NCI-H1105 (cell line): ENCODE measurements around the gene NEK3.
"Not testable (repeated sequence)": the region's sequence is repeated elsewhere in the genome, so short reads cannot be mapped to it uniquely, and the experiment has no call there.

ENCODE experiments used
- DNase-seq: peaks from one replicate; lab custom pipeline; 2025; lab: John Stamatoyannopoulos, UW

Gene NEK3

DNA sequence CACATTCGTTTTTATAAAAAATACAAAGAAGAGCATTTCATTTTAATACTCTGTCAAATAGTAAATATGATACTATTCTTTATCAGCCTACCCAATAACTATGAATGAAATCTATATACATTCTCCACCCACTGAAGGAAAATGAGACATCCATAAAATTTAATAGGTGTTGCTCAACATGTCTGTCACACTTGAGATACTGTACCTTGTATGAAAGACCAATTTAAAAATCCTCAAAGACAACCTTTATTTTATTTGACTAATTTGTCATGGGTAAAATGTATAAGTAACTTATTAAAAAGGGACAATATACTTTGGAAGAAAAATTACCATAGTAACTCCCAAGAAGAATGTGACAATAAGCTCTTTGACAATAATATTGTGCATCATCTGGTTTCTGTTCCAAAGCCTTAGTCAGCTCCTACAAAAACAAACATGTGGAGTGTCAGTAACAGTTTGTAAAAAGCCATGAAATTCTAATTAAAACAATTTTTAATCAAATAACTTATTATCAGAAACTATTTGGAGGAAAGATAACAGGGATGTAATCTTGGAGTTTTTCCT, 11.5 kb upstream of the NEK3 start:
- not testable (repeated sequence) for DNase-seq

DNA sequence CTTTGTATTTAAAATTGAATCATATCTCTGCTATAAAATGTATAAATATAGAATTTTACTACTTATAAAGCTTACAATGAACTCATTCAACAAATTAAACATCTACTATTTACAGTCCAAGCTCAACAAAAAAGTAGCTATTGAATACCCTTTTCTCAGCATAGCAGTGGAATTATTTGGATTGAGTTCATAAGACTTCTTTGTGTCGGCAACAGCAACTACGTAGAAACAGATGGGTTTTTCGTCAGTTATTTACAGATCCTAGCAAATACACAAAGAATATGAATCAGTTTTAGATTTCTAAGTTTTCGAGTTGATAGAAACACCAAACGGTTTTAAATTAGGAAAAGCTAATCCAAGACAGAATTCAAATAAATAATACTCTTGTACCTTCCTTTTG, 10.4 kb upstream of the NEK3 start:
- DNase-seq, result no peak

DNA sequence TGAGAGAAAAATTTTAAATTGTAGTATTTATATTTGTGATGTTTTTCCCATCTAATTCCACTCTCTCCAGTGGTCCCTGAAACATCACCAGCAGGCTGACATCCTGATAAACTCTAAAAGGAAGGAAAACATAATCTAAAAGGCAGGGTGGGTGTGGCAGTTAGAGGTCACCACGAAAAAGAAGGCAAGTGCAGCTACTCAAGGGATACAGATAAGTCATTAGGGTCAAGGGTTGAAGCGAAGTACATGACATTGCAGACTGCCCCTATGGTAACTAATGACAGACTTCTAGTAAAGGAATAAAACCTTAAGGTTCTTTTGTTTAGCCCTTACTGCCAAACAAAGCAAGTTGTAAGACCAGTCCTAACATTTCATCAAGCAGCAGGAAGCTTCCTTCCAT, 6.0 kb upstream of the NEK3 start:
- no peak for DNase-seq

DNA sequence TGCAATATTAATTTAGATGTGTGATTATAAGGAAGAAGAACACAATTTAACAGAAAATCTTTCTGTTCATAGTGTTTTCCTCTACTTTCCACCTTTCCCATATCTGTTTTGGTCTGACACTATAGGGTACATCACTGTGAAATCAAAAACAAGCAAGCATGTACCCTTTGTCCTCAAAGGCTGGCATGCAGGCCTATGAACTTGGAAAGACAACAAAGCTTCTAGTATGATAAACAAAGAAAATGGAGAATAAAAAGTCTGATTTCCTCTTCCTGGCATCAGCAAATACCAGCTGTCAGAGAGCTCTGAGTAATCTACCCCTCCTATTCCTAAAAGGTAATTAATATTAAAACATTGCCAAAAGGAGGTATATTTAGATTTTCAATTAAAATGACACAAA, 5.6 kb upstream of the NEK3 start:
- no peak for DNase-seq

DNA sequence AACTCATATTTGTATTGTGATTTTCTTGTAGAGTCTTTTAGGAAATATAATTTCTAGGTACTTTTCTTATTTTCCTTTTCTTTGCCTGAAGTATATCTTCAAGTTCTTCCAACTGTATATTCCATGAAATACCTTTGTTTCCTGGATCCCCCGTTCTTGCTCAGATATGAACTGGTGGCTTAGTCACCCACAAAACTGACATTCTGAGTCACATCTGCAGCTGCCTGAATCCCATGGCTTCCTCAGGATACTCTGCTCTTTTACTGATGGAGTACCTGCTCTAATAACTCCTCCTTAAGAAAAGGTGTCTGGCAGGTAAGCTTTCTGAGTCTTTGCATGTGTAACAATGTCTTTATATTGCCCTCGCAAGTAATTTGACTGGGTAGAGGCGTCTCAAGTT, 4.5 kb upstream of the NEK3 start:
- not testable (repeated sequence) for DNase-seq

DNA sequence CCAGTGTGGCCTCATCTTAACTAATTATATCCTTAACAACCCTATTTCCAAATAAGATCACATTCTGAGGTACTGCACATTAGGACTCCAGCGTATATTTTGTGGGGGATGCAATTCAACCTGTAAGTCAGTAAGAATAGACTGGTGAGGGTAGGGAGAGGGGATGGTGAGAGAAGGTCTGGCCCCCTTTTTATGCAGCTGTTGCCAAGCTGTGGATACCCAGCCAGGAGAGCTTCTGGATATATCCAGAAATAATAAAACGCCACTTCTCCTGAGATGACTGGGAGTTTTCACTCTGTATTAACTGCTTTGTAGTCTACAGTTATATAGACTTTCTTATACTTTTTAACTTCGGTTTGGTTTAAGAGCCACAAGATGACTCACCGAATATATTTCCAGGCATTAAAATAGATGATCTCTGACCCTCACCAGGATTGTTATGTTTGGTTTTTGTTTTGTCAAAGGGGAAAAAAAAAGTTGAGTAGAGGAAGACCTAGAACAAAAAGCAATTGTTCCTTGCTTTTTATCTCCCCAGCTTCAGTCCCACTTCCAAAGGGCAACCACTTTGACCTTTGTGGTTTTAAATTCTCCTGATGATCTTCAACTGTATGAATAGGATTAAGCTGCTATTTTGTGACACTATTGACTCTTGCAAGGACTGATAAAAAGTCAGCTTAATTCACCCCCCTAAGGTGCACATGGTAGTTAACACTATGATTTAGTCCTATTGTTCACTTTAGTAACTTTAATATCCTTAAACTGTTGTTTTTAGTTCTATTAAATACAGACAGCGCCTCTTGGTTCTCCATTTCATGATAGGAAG, 3.1 kb upstream of the NEK3 start:
- no peak for DNase-seq

DNA sequence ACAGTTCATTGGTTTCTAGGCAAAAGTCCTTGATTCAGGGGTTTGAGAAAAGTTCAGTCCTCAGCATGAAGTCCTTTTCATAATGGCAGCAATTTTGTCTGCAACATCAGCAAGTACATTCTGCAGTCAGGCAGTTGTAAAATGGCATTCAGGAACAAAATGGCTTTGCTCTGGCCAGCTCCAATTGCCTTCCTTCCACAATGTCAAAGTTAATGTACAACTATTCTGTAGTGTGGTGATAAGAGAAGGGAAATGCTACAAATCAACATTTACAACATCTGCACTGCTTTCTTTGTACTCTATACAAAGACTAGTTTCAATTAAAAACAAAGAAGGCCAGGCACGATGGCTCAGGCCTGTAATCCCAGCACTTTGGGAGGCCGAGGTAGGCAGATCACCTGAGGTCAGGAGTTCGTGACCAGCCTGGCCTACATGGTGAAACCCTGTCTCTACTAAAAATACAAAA, 1.8 kb upstream of the NEK3 start:
- no peak for DNase-seq

DNA sequence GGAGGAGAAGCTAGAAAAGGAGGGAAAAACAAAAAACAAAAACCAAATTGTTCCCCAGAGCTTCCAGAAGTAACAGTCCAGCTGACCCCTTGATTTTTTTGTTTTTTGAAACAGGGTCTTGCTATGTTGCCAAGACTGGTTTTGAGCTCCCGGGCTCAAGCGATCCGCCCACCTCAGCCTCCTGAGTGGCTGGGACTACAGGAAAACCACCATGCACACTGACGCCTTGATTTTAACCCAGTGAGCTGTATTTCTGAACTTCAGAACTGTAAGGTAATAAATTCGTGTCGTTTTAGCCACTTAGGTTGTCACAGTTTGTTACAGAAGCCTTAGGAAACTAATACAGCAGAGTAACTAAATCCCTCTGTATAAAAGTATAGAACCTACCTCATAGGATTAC, 1.1 kb upstream of the NEK3 start:
- DNase-seq, result no peak

DNA sequence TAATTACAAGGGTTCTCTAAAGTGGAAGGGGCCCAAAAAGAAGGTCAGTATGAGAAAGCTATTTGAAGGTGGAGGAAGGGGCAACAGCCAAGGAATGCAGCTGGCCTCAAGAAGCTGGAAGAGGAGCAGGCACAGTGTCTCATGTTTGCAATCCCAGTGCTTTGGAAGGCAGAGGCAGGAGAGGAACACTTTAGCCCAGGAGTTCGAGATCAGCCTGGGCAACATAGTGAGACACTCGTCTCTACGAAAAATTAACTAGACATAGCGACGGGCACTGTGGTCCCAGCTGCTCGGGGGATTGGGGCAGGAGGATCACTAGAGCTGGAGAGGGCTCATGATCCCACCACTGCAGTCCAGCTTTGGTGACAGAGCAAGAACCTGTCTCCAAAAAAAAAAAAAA, 656 bp upstream of the NEK3 start:
- DNase-seq, result no peak

DNA sequence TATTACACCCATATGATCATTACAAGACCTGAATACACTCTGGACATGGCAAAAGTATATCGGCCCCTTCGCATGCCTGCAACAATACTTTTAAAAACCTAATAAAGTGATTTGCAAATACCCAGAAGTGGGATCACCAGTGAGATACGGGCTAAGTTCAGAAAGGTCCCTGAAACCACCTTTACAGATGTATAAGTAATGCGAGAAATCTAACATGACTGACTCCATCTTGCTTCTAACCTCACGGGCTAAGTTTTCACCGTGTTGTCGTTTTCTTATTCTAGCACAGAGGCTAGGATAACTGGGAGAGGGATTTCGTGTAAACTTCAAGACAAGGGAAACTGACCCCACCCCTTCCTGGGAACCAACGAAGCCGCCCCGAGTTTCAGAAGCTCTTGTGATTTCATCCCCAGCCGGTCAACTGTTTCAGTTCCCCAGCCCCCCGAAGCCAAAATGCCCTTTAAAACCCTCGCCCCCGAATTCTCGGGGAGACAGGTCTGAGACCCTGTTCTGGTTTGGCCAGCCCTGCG, 703 bp downstream of the NEK3 start:
- DNase-seq, result no peak

DNA sequence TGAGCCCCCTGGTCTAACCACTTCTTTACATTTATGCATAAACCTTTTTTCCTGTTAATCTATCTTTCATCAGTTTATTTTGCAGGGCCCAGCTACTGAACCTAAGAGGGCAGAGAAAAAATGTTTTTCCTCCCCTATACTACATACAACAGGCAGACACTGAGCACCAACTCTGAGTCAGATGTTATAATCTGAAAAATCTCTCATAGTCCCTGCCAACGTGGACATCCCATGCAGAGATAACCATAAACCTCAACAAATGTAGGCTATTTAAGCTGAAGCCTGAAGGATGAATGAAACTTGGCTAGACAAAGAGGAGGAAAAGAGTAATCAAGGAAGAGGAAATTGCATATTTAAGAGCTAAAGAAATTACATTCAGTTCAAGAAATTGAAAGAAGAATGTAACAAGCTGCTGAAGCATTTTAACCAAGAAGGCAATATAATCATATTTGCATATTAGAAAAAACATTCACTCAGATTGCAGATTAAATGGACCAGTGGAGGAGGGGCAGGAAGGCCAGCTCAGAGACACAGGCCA, 2.6 kb downstream of the NEK3 start:
- no peak for DNase-seq

DNA sequence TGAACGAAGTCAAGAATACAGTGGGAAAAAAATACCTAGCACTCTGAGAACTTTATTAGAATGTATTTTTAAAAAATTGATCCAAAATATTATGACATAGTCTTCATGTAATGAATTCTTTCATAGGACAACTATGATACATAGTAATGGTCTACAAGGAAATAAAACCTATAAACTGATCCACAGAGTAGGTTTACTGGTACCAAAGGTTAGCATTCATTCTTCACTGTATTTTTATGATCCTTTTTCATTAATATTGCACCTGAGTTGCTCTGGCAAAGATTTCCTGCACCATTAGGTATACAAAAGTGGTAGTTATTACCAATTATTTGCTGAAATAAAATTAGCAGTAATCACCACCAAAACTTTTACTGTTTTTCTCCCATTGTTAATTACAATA, 4.2 kb downstream of the NEK3 start:
- DNase-seq, result no peak

DNA sequence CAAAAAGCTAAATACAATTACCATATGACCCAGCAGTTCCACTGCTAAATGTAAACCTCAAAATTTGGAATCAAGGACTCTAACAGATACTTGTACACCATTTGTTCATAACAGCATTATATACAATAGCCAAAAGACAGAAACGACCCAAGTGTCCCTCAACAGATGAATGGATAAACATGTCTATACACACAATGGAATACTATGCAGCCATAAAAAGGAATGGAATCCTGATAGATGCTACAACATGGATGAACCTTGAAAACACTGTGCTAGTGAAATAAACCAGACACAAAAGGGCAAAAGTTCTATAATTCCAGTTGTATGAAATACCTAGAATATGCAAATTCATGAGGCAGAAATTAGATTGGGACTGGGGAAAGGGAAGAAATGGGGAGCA, 12.2 kb downstream of the NEK3 start:
- no peak for DNase-seq

DNA sequence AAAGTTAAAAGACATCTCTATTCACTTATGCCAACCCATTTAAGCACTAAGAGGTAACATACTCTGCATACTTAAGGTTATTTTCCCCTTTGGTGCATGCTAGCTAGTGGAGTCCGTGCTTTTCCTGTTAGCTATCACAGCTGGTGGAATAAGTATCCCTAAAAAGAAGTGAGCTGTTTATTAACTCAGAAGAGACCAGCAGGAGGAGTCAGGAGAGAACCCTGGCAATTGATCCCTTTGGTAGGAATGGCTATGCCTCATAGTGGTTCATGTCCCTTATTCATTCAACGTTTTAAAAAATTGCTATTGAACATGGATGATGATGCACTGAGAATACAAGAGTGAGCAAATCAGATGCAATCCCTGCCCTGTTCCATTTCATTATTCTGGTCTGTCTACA, 18.1 kb downstream of the NEK3 start:
- no peak for DNase-seq

DNA sequence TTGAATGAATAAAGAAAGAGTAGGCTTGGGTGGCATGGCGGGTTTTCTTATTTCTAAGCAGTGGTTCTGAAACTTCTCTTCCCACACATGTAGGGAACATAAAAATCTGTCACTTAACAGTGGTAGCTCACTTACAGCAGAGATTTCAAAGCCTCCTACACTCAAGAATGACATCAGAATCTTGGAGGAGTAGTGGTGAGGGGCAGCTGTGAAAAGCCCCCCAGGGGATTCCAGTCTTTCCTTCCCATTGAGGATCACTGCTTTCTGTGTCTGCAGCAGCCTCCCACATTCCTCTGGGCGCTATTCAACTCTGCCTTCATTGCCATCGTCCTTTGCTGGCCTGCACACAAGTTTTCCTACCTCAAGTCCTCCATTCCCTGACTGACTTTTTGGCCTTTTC, 21.9 kb downstream of the NEK3 start:
- no peak for DNase-seq

DNA sequence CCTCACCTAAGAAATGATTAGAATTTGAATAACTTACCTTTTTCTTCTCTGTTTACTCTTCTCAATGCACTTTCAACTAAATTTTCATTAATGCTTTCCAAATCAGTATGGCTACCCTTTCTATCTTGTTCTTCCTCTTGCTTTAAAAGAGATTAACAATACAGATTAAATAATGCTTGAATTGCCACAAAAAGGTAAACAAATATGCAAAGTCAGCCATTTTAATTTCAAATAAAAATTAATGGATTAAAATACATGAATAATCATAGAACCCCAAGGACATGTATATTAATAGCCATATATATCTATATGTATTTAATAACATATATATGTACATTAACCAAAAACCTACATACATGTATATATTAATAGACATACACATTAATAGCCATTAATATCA, 22.6 kb downstream of the NEK3 start:
- no peak for DNase-seq

DNA sequence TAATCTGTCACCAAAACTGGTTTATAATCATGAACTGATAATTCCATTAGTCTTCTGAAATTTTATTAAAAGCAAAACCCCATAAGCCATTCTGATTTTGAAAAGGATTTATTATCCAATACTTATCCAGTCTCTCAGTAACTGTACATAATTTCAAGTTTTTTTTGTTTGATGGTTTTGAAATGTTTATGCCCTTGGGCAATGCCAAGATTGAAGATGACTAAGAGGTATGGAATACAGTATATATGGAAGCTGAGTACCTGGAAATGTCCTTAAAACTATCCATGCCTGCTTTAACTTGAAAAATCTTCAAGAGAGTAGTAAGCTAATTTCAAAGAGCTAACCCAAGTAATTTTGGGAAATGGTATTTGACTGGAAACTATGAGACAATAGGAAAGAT, 28.8 kb downstream of the NEK3 start:
- DNase-seq, result no peak

DNA sequence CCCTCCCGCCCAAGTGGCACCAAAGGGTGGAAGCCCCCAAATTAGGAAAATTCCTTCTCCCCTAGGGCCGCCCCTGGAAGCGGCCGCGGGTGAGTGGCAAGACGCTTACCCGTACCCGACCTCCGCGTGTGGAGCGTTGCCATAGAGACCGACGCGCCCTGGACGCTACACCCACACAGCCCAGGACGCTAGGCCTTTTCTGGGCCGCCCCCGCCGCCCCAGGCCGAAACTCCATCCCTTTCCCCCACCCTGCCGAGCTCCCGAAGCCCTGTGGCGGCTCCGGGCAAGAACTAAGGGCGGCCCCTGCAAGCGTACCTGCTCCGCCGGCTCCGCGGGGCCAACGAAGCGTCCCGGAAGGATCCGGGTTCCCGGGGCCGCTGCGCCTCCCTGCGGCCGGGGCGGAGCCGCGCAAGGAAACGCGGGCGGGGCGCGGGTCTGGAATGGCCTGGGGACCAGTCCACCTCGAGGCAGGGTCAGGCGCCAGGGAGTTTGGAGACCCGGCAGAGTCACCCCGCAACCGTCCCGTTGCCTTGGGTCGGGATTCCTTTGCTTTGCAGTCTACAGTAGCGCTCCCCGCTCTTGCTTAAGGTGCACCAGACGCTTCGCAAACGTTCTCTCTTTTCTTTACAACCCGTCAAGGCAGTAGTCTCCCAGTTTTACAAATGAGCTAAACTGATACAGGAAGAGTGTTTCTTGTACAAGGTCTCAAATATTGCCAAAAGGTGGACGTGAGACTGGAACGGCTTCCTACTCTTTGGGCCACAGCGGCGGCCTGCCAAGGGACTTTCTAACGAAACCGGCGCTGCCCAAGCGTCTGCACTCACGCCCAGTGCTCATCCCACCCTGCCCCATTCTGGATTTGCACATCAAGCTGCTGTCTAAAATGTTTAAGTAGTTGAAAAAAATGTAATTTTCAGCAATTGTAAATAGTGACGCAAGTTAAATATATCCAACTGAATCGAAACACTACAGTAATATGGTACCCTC, 30.4 kb downstream of the NEK3 start, which contains the start of gene NEK5:
Gene NEK5 (minus strand): TSS at position 360 of the 987 bp plus-strand sequence. CDS start 1,591 bp downstream, outside the sequence.
- peak; percentile 56 for DNase-seq

DNA sequence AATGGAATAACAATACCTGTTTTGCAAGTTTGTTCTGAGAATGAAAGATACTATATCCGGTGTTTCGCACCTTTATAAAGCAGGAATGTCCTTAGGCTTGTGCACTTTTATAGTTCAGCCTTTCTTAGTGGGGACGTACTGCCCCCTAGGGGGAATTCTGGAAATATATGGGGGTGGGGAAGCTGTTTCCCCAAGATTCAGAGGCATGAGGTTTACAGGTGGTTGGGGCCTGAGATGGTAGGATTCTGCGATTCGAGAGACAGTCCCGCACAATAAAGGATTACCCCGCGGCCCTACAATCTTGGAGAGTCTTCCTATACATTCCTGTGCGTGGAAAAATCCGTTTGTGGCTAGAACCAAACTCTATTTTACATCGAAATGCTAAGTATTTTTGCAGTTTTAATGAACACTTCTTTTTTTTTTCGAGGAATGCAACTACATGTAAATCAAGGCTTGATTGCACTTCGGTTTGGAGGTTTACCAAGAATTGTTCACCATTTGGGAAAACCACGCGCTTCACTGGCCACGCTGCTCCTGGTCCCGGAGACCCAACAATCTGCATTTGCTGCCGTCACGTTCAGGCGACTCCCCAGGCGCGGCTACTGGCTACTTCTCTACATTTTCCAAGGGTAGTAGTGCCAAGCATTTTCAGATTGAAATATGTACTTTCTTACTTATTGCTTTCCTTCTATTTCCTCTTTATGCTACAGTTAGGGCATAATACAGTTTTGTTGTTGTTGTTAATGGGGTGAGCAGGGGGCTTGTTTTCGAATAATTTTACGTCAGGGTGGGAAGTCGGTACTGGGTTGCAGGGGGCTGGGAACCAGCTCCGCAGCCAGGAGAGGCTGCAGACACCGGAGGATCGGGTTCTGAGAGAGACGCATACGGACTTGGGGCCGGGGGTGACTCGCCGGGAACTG, 31.4 kb downstream of the NEK3 start:
- DNase-seq, result peak; percentile 46

DNA sequence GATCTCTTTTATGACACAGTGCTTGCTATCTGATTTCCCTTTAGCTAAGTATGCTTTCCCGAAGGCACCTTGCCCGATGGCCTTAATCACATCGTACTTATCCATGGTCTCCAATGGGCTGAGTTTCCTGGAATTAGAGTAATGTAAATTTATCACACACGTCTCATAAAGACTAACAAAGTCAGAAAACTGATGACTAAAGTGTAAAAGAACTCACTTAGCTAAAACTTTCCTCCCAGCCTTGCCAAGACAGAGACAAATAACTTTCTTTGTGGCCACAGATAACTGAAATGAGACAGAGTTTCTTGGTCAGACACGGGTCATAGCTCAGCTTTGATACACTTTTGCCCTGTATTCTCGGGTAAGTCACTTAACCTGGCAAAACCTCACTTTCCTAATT, 32.0 kb downstream of the NEK3 start:
- no peak for DNase-seq

DNA sequence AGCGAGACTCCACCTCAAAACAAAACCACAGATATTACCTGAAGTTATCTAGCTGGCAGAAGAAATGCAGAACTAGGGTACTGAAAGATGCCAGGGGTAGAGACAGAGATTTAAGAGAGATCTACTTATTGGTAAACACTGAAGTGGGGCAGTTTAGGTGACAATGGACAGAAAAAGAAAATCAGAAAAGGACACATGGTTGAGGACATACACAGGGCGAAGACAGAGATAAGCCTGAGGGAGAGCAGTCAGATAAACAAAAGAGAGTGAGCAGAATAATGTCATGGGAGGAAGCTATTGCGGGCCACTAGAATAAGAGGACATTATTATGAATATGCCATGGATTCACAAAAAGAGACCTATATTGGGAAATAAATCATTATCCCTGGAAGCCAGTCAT, 33.9 kb downstream of the NEK3 start:
- DNase-seq, result no peak
